Measurements from ENCODE around the gene THEMIS2.
"Not testable (repeated sequence)": the region's sequence is repeated elsewhere in the genome, so short reads cannot be mapped to it uniquely, and the experiment has no call there.

Gene THEMIS2

DNA sequence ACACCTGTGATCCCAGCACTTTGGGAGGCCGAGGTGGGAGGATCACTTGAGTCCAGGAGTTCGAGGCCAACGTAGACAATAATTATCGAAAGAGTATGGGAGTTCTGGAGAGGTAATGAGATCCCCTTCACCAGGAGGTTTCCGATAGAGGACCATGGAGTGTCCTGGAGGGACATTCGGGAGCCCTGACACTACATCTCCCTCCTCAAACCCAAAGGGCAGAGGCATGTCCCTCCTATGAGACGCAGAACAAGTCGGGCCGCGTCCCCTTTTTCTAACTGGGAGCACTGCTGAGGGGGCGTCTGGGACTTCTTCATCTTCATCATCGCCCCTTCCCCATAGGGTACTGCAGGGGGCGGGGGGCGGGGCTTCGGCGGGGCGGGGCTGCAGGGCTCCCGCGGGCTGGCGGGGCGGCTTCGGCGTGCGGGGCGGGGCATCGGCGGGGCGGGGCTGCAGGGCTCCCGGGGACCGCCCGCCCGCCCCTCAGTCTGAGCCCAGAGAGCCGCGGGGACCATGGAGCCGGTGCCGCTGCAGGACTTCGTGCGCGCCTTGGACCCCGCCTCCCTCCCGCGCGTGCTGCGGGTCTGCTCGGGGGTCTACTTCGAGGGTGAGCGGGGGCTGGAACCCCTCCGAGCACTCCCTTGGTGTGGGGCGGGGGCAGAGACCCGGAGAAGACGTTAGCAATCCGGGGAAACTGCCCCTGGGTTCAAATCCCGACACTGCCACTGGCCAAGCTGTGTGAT is at the start of gene THEMIS2:
TSS of gene THEMIS2 (plus strand) at position 486 of the 743 bp plus-strand sequence. CDS start at position 514, 28 bp downstream.
- DNase-seq, result no peak

DNA sequence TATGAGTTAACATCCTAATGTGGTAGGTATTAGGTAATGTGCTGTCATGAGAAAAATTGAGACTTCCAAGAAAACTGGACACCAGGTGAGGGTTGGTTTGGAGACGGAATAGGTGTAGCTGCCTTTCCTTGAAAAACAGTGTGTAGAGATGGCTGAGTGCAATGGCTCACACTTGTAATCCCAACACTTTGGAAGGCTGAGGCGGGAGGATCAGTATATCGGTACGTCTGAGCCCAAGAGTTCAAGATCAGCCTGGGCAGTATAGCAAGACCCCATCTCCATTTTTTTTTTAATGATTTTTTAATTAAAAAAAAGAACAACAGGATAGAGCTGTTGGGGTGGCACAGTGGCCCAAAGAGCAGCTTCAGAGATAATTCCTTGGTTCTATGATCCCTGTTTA is 48.6 kb upstream of the THEMIS2 start:
- DNase-seq, result no peak

DNA sequence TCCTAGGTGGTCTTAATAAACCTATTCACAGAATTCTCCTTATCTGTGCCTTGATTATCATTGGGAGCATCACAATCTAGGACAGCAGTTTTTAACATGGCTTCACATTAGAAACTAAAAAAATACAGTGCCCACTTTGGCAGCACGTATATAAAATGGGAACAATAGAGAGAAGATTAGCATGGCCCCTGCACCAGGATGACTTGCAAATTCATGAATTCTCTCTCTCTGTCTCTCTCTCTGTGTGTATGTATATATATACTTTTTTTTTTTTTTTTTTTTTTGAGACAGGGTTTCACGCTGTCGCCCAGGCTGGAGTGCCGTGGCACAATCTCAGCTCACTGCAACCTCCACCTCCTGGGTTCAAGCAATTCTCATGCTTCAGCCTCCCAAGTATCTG is 47.9 kb upstream of the THEMIS2 start:
- no peak for DNase-seq

DNA sequence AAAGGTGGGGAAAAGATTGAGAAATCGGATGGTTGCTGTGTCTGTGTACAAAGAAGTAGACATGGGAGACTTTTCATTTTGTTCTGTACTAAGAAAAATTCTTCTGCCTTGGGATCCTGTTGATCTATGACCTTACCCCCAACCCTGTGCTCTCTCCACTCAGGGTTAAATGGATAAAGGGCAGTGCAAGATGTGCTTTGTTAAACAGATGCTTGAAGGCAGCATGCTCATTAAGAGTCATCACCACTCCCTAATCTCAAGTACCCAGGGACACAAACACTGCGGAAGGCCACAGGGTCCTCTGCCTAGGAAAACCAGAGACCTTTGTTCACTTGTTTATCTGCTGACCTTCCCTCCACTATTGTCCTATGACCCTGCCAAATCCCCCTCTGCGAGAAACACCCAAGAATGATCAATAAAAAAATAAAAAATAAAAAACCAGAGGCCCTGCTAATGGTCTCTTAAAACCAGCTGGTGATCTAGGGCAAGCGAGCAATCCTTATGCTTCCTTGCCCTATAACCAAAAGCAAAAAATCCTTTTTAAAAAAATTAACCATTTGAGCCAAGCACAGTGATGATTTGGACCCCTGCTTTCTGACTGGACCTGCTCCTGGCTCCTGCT is 42.9 kb upstream of the THEMIS2 start:
- not testable (repeated sequence) for DNase-seq

DNA sequence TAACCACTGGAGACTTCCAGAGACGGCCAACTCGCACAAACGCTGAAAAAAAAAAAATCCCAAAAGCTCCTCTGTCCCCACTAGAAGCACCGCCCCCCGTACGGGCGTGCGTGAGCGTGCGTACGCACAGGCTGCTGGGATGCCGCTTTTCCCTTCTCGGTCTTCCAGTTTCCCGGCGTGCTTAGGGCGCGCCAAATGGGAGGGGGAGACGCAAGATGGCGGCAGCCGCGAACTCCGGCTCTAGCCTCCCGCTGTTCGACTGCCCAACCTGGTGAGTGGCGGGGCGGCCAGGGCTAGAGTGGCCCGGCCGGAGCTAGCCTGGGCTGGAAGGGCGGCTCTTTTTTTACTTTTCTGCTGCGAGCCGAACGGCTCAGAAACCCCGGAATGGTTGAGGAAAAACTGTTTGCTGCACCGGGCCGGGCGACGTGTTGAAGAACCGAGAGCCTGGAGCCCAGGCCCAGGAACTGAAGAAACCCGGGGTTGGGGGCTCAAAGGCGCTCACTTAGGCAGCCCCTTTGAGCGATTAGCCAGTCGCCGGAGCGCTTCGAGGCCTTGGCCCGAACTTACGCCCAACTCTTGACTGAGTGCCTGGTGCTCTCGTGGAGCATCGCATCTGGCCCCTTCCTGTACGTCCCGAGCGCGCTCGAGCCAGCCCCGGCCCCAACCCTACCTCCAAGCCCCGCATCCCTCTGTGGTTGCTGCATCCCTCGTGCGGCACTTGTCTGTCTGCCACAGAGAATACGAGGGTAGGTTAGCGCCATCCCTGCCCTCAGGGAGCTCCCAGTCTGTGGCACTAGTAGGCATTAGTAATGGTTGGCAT is 41.5 kb upstream of the THEMIS2 start, which contains the start of gene PPP1R8:
TSS of gene PPP1R8 (plus strand) at position 162 of the 820 bp plus-strand sequence. CDS start at position 216, 54 bp downstream.
- DNase-seq, result peak; percentile 87

DNA sequence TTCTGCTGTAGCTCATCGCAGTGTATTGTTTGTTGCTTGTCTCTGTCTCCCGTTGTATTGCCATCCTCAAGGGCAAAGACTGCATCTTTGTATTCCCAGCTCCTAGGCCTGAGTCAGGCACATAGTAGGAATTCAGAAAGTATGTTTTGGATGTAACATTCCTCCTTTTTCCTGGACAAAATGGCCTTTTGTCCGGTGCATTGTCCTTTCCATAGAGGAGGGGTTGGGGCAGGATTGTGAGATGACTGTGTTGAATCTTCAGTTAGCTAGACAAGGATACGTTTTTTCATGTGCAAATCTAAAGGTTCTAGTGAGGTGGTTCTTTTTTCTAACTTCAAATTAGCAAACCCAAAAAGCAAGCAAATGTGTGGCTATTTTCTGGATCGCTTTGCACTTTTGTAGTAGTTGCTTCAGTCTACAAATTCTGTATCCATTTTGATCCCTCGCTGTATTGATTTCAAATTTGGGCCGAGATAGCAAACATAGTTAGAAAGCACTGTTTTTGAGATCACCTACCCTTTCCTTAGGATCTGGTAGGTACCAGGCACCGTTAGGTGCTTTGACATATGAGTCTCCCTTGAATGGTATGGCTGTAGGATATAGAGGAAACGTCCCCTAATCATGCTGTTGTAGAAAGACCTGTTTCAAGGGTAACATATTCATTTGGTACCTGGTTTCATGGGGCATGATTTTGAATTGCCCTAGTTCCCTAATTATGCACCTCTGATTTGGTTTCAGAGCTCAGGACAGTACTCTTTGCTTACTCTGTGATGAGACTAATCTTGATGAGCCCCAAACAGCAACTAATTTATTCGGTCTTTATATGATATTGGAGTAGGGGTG is 40.6 kb upstream of the THEMIS2 start:
- DNase-seq, result no peak

DNA sequence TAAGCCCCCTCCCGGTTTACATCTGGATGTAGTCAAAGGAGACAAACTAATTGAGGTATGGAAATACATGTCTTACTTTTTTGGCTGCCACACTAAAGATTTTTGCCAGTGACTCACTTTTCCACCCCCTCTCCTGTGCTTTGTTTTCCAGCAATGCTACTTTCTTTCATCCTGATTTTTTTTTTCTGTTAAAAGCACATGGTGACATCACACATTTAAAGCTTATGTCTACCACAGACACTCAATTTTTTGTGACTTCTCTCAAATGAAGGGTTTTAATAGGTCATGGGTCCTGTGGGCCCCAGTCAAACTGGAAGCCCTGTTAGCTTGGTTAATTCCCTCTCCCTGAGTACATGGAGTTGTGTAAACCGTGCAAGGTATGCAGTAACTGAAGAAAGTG is 39.6 kb upstream of the THEMIS2 start:
- no peak for DNase-seq

DNA sequence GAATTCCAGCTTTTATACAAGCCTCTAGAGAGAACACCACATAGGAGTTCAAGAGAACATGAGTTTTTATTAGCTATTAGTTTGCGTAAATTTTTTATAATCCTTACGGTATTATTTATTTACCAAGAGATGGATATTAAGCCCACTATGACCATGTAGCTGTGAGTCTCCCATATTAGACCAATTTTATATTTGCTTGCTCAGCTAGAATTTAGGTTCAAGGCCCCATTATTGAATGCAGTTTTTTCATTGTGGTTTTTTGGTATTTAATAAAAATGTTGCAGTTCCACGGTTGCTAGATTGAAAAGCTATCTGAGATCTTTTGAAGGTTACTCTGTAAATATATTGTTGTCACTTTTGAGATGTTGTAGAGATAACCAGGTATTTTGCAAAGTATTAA is 38.9 kb upstream of the THEMIS2 start:
- DNase-seq, result no peak

DNA sequence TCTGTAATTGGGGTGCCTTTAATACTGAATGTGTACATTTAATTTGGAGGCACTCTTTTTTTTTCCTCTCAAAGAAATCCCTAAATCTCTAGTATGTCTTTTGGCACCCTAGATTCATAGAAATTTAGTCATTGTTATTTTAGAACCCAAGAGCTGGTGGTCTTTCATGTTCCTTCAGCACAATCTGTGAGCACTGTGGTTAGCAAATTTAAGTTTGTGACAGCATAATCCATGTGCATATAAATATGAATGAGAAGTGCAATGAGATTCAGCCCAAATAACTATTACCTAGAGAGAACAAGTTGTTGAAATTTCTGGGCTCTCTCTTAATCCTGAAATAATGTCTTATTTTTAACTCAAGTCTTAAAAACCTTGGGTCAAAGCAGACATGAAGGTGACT is 37.3 kb upstream of the THEMIS2 start:
- no peak for DNase-seq

DNA sequence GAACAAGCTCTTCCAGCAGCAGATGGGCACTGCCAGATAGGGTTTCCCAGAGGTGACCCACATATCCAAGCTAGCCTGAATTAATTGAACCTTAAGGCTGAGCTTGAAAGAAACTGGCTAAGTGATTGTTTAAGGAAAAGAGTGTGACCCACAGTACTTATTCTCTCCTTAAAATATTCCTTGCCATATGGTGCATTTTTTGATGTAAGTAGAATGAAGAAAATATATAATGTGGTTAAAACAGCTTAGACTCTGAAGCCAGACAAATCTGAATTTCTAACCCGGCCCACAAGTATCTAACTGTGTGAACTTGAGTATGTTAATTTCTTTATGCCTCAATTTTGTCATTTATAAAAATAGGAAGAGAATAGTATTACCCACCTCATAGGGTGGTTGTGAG is 36.8 kb upstream of the THEMIS2 start:
- DNase-seq, result no peak

DNA sequence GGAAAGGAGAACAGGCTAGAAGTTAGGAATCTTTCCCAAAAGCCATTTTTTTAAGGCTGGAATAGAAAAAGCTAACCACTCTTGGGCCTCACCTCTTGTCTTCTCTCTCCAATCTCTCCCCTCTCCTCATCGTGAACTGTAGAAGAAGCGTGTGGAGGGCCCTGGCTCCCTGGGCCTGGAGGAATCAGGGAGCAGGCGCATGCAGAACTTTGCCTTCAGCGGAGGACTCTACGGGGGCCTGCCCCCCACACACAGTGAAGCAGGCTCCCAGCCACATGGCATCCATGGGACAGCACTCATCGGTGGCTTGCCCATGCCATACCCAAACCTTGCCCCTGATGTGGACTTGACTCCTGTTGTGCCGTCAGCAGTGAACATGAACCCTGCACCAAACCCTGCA is 22.4 kb upstream of the THEMIS2 start:
- no peak for DNase-seq

DNA sequence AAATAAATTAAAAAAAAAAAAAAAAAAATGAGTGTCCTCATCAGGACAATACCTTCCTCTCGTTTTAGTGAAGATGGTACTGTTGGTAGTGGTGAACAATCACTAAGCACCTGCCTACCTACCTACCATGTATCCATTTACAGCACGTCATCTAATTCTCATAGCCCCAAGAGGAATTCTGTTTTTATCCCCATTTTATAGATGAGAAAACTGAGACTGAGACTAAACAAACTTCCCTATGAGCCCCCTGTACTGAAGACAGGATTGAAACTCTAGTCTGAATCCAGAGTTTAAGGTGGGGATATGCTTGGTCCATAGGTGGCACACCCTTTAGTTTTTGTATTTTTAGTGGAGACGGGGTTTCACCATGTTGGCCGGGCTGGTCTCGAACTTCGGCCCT is 17.3 kb upstream of the THEMIS2 start:
- DNase-seq, result no peak

DNA sequence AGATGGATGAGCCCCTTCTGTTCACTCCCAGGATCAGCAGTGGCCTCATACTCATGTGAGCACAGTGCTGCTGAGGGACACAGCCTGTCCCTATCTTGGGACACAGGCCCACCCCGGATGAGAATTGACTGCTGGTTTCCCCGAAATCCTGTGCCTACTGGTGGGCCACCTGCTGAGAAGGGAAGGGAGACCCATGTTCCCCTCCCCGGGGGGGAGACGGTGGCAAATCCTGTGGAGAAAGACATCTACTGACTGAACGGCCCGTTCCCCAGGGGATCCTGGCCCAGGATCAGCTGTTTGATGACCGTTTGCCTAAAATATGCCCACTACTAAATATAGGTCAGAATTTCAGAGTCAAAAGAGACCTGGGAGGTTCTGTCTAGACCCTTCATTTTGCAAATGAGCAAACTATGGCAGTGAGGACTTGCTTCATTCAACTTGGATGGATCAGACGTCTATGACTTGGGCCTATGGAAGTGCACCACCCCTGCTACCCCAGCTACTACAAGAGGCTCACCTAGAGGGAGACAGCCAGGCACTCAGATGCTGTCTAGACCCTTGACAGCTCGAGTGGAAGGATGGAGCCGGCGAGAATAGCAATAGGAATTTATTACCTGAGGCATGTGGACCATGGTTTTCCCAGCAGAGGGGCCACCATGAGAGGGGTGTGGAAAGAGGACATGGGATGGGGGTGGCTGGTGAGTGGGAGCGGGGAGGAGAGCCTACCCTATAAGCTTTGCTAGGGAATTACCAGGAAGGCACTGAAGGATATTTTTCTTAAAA is 15.6 kb upstream of the THEMIS2 start:
- no peak for DNase-seq

DNA sequence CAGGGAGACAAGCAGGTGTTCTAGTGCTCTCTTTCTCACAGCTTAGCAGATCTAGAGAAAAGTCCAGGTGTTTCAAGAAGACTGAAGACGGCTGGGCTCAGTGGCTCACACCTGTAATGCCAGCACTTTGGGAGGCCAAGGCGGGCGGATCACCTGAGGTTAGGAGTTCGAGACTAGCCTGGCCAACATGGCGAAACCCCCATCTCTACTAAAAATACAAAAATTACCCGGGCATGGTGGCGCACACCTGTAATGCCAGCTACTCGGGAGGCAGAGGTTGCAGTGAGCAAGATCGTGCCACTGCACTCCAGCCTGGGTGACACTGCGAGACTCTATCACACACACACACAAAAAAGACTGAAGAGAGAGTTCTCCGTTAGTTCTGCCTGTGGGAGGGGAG is 14.8 kb upstream of the THEMIS2 start:
- DNase-seq, result not testable (repeated sequence)

DNA sequence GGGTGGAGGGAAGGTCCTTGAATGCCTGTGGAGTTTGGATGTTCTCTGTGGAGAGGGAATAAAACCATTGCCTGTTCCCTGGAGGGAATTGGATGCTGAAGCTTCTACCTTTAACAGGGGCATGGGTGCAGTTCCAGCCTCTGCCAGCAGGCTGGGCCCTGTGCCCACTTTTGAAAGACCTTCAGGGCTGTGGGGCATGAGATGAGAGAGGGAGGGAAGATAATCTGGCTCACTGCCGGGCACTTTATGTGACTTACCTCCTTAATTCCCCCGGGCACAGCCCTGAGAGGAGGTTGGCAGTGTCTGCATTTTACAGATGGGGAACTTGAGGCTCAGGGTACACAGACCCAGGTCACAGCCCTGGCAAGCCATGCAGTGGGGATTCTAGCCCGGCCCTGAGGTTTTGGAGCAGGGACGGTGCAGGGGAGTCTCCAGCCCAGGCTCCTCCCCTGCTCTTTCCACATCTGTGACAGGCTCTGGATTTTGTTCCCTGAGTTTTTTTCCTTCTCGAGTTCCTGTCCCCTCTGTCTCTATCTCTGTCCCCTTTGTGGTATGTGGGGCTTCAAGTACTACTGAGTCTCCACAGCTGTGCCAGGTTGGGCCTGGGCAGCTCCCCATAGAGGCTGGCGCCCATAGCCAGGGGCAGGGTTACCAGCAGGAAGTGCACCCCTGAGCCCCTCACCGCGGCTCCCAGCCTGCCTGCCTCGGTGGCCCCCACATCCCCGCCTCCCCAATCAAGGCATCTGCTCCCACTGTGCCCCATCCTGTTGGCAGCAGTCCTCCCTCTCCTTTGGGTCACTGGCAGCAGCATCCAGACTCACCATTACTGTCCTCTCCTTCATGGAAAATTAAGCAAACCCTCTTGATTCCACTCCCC is 14.0 kb upstream of the THEMIS2 start:
- DNase-seq, result peak; percentile 19

DNA sequence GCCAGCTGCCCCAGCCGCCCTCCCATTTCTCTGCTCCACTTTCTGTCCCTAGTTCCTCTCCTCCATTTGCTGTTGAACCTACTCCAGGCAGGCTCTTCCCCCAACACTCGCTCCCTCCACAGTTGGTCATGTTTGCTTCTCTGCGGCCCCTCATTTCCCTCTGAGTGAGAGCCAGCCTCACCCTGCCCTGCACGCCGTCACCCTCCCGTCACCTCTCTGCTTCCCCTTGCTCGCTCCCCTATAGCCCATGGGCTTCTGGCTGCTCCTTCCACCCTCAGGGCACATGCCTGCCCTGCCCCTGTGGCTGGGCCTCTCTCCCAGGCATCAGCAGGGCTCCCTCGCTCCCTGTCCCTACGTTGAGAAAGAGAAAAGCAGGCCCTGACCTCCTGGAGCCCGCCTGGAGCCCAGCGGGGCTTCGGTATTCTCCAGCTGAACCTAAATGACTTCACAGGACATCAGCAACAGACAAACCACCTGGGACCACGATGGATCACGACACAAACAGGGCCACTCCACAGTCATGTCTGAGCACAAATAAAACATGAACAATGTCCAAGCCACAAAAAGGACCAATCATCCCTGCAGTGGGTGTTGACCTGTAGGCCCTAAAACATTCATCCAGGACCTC is 13.3 kb upstream of the THEMIS2 start:
- DNase-seq, result no peak

DNA sequence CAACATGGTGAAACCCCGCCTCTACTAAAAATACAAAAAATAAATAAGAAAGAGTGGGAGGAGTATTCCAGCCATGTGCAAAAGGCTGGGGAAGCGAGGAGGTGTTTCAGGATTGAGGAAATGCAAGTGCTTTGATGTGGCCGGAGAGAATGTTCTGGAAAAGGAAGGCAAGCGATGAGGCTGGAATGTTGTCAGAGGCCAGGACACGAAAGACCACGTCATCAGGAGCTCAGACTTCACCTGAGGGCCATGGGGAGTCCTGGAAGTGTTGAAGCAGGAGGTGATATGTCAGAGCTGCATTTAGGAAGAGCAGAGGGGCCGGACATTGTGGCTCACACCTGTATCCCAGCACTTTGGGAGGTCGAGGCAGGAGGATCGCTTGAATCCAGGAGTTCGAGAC is 10.9 kb upstream of the THEMIS2 start:
- no peak for DNase-seq

DNA sequence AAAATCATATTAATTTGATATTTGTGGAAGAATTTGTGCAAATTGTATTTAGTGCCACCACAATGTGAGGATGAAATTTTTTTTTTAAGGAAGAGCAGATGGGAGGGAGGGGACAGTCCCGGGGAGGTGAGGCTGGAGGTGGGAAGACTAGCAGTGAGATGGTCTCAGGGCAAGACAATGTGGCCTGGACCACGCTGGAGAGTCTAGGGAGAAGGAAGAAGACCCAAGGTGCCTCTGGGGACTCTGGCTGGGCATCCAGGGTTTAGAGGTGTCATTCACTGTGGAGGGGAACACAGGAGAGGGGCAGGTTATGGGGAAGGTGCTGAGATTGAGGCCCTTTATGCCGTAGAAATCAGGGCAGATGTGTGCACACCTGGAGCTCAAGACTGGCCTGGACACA is 10.3 kb upstream of the THEMIS2 start:
- no peak for DNase-seq

DNA sequence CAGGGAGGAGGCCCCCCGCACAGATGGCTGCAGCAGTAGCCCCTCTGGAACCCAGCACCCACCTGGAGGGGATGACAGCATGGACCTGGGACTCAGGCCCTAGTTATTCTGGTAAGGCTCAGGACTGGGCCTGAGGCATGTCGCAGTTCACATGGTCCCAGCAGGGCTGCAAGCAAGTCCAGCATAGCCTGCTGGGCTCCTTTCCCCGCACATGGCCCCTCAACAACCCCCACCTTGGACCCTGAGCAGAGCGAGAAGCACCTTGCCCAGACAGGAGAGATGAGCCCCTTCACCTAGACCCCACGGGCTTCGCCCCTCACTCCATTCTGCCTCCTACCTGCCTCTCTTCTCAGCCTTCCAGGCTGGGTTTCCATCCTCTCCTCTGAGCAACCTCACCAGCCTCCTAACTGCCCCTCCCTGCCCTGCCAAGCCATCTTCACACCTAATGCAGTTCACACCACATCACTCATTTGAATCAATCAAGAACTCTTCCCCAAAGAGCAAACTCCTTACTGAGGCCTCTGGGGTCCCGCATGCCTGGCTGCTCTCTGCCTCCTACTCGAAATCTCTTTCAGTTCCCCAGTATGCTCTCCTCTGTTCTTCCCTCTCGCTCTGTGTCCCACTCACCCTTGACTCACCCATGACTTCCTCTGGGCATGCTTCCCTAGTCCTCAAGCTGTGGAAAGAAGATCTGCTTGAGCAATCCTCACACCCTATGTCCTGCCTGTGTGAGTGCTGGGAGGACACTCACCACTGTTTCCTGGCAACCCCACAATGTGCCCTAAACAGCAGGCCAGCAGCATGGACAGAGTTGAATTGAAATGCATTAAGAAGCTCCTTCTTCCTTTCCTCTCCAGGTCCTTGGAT is 9.4 kb upstream of the THEMIS2 start:
- no peak for DNase-seq

Measured in NCI-H774 (cell line).